Left ventricle myocardium superior (tissue), 1 donor: ENCODE measurements around the gene THADA. TPM values are rescaled to one million over a fixed set of nuclear protein-coding genes. Genes with fewer than 3 reads are reported as not detected.
"Not testable (repeated sequence)": the region's sequence is repeated elsewhere in the genome, so short reads cannot be mapped to it uniquely, and the experiment has no call there.

Source experiments
- ATAC-seq: fragments of 200-7000 bp; cut with Tn5 transposase; one replicate; pipeline ENCODE4 v1.9.1; 2020; ENCODE audit warnings: mild to moderate bottlenecking, moderate library complexity
- DNase-seq: peaks from one replicate; pipeline ENCODE4 v3.0.0-alpha.2; 2020
- intact Hi-C: fragments of 100-400 bp; cut with micrococcal nuclease; formaldehyde crosslinking; loops from one replicate; pipeline ENCODE4 v1.11.0; 2022
- total RNA-seq: library from RNA; stranded (reverse); fragmentation: NEBNext Ultra II Directional; extraction: Animal tissue kit (Norgen Biotek cat#: 25700); gene quantifications from one replicate; pipeline ENCODE4 v1.2.1, GENCODE V29; 2021
- donor health status: DM: no; HTN: yes; CAD: no; lungs with severe emphysema.

THADA gene
- total RNA-seq, 1 donor from 2014 or later: 12.1 TPM

GRCh38 chr2:43201016-43201415 is 394.8 kb downstream of the THADA start:
- no peak for ATAC-seq
- intact Hi-C loops: no loop called here
- DNase-seq: no peak

GRCh38 chr2:43199492-43200488 is 396.0 kb downstream of the THADA start:
- no peak for ATAC-seq
- DNase-seq: no peak
- intact Hi-C loops: no loop called here

- DNase-seq (no peak), ATAC-seq (no peak)
- intact Hi-C loops: no loop called here
Measured at GRCh38 chr2:43198263-43198662, 397.6 kb downstream of the THADA start.

DNA sequence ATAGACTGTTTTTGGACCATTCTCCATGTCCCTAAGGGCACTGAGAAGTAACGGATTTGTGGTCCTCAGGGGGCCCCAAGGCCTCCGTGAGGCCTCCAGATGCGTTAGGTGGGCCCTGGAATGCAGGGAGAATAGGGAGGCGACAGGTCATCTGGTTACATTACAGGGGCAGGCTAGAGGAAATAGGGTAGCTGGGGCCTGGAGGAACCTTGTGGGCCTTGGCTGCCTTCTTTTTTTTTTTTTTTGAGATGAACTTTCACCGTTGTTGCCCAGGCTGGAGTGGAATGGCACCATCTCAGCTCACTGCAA is 398.3 kb downstream of the THADA start:
- no peak for ATAC-seq

GRCh38 chr2:43196768-43197587 is 398.9 kb downstream of the THADA start:
- DNase-seq (no peak), ATAC-seq (no peak)
- intact Hi-C loops: no loop called here

More for the DNA sequence above, 398.3 kb downstream of the THADA start:
- intact Hi-C loops: no loop called here
- DNase-seq: no peak

GRCh38 chr2:43194121-43194869 is 401.5 kb downstream of the THADA start:
- intact Hi-C loops: no loop called here
- DNase-seq: no peak
- no peak for ATAC-seq

DNA sequence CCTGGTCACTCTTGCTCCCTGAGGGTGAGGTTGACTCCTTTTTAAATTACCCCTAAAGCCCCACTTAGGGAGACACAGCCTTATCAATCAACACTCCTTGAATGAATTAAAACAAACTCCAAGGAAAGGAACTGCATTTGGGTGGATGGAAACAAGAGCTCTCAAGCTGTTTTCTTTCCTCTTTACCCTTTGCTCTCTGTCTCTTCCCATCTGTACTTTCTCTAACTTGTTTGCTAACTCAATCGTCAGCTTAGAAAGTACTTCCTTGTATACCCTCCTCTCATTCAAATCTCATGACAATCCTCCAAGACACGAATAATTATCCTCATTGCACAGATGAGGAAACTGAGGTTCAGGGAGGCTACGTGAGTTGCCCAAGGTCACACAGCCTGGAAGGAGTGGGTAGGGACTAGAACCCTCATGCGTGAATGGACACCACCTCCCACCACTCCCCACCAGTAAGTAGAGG is 402.2 kb downstream of the THADA start:
- ATAC-seq (no peak), DNase-seq (no peak)
- intact Hi-C loops: no loop called here

DNA sequence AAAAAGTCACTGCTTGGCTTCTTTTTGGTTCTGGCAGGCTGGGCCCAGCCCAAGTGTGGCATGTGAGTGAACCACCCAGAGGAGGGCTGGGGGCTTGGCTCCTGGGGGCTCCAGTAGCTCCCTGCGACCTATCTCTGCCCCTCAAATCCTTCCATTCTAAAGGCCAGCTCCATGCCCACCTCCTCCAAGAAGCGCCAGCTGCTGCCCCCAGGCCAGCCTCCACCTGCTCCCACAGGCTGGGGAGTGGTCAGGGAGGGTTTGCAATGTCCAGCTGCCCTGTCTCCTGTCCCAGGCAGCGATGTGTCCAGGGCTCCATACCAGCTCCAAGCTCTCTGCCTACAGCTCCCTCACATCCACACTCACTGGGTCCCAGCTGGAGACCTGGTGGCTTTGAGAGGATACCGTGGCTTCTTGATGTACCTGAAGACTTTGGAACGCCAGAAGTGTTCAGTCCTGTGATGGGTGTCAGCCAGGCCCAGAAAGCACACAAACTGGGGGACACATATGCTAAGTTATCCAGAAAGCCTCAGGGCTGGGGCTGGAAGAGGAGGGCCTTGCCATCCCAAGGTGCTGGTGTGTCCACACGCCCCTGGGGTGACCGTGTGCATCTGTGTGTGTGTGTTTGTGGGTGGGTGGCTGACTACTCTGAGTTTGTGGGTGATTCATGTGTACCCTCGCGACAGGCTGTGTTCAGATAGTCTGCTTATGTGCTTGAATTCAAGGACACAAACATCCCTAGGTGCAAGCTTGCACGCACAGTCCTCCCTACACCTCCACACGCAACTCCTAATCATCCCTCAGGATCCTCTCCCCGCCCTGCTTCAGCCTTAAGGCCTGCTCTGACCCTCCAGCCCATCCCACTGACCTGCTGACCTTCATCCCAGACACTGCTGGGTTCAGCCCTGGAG is 402.8 kb downstream of the THADA start:
- DNase-seq (no peak), ATAC-seq (no peak)
- intact Hi-C loops: no loop called here

GRCh38 chr2:43191947-43192516 is 403.8 kb downstream of the THADA start:
- ATAC-seq: no peak
- no peak for DNase-seq

DNA sequence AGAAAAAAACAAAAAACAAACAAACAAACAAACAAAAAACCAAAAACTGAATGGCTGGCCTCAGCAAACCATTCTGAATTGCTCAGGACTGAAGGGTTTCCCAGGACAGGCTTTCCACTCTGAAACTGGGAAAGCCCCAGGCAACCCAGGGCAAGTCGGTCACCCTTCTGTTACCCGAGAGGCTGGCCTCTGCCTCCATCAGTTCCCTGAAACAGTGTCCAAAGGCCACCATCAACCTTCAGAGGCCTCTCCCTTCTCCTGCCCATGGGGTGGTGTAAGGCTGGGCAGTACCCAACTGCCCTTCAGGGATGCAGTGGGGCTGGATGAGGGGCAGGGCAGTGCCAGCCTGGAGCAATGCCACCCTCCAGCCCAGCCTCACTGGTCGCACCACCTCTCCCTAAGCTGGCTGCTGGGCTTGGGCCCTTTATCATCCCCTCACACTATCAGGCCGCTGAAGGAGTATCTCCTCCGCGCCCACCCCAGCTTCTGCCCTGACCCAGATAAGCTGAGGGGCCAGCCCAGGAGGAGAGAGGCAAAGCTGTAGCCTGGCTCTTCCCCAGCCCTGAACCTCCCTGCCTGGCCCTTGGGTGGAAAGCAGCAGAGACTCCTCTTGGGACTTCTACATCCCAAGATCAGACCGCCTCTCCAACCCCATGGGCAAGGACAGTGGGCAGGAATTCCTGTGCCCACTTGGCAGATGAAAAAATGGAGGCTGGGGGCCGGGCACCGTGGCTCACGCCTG is 405.4 kb downstream of the THADA start:
- intact Hi-C loops: no loop called here
- DNase-seq (no peak), ATAC-seq (no peak)

More at GRCh38 chr2:43191947-43192516, 403.8 kb downstream of the THADA start:
- intact Hi-C loops: no loop called here

DNA sequence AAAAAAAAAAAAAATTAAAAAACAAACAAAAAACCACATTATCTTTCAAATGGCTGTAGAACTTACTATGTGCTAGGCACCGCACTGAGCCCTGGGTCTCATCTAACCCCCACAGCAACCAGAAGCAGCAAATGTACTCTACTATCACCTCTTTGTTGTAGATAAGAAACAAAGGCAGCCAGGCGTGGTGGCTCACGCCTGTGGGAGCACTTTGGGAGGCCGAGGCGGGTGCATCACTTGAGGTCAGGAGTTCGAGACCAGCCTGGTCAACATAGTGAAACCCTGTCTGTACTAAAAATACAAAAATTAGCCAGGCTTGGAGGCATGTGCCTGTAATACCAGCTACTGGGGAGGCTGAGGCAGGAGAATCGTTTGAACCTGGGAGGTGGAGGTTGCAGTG is 406.0 kb downstream of the THADA start:
- ATAC-seq, DNase-seq, intact Hi-C loops: not testable (repeated sequence)

DNA sequence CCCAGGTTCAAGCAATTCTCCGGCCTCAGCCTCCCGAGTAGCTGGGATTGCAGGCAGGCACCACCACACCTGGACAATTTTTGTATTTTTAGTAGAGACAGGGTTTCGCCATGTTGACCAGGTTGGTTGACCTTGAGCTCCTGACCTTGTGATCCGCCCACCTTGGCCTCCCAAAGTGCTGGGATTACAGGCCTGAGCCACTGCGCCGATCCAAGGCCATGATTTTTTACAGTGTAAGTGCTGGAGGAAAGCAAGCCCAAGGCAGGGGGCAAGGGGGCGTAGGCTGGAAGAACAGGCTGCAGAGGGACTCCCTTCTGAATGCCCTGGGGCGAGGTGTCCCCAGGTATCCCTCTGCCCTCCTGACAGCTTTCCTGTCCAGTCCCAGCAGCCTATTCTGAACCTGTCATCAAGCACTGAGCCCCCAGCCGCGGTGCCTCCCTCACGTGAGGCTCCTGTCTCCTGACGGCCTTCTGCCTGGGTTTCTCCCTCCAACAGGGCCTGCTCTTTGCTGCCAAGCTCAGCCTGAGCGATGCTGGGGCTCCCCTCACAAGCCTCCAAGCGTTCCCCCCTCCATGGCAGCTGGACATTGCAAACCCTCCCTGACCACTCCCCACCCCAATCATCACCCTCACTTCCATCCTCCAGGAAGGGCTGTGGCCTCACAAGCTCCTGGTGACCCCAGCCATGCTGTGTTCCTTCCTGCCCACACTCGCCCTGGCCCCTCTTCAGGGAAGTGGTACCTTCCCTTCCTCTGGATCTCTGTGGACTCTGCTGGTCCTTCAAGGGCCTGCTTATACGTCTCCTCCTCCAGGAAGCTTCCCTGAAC is 407.1 kb downstream of the THADA start:
- intact Hi-C loops: no loop called here
- ATAC-seq (no peak), DNase-seq (no peak)

DNA sequence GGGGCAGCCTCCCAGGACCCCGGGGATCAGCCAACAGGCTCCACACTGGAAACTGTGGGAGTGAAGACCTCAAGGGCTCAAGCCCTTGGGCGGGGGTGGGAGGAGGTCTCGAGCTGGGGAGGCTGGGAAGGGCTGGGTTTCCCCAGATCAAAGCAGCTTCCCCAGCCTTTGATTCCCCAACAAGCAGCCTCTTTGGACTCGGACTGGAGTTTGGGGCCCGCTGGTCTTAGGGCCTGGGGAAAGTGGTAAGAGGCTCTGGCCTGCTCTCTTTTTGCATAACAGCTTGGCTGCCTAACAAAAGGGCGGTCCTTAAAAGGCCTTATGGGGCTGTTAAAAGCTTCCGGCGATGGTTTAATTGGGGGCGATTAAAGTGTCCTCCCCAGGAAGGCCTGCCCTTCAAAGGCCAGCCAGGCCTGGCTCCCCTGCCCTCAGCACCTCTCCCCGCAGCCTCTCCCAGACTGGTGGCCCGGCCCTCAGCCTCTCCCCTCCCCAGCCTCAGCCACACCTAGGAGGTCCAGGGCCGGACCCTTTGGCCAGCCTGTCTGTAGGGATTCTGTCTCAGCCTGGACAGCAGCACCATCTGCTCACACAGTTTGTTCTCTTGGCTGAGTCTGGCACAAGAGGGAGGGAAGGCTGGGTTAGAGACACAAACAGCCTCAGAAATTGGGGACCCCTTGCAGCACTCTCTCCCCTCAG is 409.0 kb downstream of the THADA start:
- peak; percentile 66 for ATAC-seq
- peak; percentile 47 for DNase-seq
- intact Hi-C loops: no loop called here

DNA sequence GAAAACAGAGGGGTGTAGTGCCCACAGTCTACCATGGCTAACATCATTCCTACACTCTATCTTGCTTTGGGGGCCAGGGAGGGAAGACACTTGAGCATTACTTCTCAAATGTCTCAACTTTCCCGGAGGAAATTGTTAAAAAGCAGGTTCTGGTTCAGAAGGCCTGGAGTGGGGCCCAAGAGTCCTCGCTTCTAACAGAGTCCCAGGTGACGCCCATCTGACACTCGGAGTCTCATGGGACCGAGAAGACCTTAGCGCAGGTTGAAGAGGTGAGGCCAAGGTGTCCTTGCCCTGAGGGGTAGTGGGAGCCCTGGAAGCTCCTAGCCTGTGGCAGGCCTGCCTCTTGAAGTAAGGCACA is 409.5 kb downstream of the THADA start:
- DNase-seq (no peak), ATAC-seq (no peak)
- intact Hi-C loops: no loop called here

DNA sequence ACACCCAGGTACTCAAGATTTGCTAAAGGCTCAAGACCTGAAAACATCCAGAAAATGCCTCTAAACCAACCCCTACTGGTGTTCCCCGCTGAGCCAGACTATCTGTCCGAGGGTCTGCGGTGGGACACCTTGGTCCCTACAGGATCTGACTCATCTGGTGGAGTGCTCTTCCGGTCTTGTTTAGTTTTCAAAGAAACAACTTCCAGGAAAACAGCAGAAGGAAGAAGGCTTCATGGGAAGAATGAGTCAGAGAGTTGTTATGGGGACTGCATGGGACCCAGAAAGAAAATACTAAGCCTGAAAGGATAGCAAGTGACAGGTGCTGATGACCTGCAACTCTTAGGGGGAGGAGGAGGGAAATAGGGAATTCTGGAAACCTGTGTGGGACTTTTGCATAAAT is 410.7 kb downstream of the THADA start:
- DNase-seq (no peak), ATAC-seq (no peak)
- intact Hi-C loops: no loop called here

GRCh38 chr2:43184339-43184895 is 411.4 kb downstream of the THADA start:
- ATAC-seq (no peak), DNase-seq (no peak)
- intact Hi-C loops: no loop called here
